ENCODE results near the gene SERPINI2.

Gene SERPINI2

GRCh38 chr3:167473863-167474262 is at the start of gene SERPINI2:
SERPINI2 (minus strand) TSS chr3:167474042; CDS start chr3:167471834, 2,208 bp downstream.
- no peak for DNase-seq (ENCODE audit: low read depth in 1 of 2, low spot score in 1 of 2)

- no peak for DNase-seq (ENCODE audit: low read depth in 1 of 2, low spot score in 1 of 2)
Measured at GRCh38 chr3:167521006-167521355, 47.1 kb upstream of the SERPINI2 start.

DNA sequence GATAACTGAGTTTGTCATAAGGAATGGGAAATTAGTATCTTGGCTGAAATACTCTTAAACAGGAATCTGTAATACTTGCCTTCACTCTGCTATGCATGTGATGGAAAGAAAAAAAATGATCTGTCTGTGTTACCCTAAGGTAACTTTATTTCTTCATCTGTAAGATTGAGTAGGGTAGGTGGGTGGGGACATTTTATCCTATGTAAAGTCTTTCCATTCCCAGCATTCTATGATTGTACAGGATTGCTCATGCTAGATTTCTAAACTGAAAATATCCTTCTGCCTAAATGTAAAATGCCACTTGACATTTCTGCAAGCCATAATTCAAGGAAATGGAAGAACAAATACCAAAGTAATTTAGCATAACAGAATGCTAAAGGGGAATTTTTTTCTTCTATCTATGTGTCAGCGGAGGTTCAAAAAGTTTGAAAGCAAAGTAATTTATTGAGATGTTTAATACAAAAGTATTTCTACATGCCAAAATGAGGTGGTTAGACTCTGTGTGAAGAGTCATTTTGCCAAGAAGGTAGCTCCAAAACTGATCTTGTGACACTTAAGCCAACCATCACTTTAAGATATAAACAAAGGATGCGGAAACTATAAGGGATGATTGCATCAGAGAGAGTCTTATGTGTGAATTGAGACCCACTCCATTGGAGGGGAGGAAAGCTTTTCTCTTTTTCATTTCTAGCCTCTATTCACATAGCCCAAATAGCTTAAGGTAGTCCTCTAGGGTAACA is 46.6 kb upstream of the SERPINI2 start:
- DNase-seq (ENCODE audit: low read depth in 1 of 2, low spot score in 1 of 2) = no peak

- no peak for DNase-seq (ENCODE audit: low read depth in 1 of 2, low spot score in 1 of 2)
Measured at GRCh38 chr3:167507954-167508353, 34.1 kb upstream of the SERPINI2 start.

- no peak for DNase-seq (ENCODE audit: low read depth in 1 of 2, low spot score in 1 of 2)
Measured at GRCh38 chr3:167502401-167502800, 28.6 kb upstream of the SERPINI2 start.

DNA sequence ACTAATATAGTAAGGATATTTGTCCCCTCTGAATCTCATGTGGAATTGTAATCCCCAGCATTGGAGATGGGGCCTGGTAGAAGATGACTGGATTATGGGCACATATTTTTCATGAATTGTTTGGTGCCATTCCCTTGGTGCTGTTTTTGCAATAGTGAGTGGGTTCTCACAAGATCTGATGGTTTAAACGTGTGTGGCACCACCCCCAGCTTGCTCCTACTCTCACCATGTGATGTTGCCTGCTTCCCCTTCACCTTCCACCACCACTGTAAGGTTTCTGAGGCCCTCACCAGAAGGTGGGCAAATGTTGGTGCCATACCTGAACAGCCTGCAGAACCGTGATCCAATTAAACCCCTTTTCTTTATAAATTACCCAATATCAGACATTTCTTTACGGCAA is 28.1 kb upstream of the SERPINI2 start:
- DNase-seq (ENCODE audit: low read depth in 1 of 2, low spot score in 1 of 2) = no peak

DNA sequence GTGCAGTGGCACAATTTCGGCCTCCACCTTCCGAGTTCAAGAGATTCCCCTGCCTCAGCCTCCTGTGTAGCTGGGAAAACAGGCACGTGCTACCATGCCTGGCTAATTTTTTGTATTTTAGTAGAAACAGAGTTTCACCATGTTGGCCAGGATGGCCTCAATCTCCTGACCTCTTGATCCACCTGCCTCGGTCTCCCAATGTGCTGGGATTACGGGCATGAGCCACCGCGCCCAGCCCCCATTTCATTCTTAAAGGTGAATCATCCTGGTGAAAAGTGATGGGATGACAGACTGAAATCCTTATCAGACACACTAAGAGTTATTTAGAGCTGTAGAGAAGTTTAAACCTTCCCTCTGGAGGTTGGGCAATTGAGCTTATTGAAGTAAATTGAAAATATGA is 24.1 kb upstream of the SERPINI2 start:
- no peak for DNase-seq (ENCODE audit: low read depth in 1 of 2, low spot score in 1 of 2)

GRCh38 chr3:167493244-167493643 is 19.4 kb upstream of the SERPINI2 start:
- DNase-seq (ENCODE audit: low read depth in 1 of 2, low spot score in 1 of 2) = no peak

DNA sequence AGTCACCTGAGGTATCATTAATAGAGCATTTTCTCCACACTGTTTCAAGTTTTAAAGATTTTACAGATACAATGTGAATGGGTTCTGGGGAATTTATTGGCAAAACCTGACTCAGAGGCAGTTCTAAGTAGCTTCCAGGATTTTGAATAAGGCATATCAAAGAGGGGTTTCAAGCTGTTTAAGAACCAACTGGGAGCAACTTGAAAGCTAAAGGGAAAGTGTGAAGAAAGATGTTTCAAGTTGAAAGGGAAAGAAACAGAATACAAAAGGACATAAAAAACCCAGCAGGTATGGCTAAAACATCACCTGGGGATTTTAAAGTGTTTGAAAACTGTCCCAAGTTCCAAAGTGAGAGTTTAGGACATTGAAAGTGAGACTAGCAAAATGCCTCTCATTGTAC is 17.8 kb upstream of the SERPINI2 start:
- DNase-seq (ENCODE audit: low read depth in 1 of 2, low spot score in 1 of 2) = no peak

- DNase-seq (ENCODE audit: low read depth in 1 of 2, low spot score in 1 of 2) = no peak
Measured at GRCh38 chr3:167489571-167489970, 15.7 kb upstream of the SERPINI2 start.

DNA sequence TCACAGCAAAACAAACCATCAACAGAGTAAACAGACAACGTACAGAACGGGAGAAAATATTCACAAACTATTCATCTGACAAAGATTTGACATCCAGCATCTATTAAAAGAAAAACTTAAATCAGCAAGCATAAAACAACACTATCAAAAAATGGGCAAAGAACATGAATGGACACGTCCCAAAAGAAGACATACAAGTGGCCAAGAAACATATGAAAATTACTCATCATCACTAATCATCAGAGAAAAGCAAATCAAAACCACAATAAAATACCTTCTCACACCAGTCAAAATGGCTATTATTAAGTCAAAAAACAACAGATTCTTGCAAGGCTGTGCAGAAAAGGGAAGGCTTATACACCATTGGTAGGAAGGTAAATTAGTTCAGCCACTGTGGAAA is 13.7 kb upstream of the SERPINI2 start:
- DNase-seq (ENCODE audit: low read depth in 1 of 2, low spot score in 1 of 2) = no peak

DNA sequence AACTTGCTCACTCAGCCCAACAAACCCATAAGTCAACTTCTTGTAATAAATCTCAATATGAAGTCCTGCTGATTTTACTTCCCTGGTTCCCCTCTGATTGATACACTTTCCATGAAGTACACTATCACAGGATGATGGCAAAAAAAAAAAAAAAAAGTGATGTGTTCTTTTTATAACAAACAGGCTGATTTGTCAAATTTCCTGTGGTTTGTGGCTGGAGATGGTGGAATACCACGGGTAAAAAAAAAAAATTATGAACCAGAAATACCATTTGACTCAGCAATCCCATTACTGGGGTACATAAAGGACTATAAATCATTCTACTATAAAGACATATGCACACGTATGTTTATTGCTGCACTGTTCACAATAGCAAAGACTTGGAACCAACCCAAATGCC is 10.7 kb upstream of the SERPINI2 start:
- DNase-seq (ENCODE audit: low read depth in 1 of 2, low spot score in 1 of 2) = no peak

- DNase-seq (ENCODE audit: low read depth in 1 of 2, low spot score in 1 of 2) = no peak
Measured at GRCh38 chr3:167483708-167484475, 10.1 kb upstream of the SERPINI2 start.

- no peak for DNase-seq (ENCODE audit: low read depth in 1 of 2, low spot score in 1 of 2)
Measured at GRCh38 chr3:167481164-167481563, 7.3 kb upstream of the SERPINI2 start.

DNA sequence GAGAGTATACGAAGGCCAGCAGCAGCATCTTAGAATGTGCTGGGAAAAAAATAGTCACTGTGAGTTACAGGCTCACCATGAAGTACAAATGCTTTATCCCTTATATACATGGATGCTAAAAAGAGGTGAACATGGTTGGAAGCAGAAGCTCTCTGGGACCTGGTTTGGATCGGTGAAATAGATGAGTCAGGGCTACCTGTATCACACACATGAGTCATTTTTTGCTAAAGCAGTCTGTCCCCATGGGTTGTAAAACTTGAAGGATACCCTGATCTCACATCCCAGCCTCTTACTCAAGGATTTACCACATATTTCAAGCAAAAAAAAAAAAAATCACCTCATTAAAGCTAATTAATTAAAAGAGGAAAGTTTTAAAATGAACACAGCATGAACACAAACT is 6.9 kb upstream of the SERPINI2 start:
- no peak for DNase-seq (ENCODE audit: low read depth in 1 of 2, low spot score in 1 of 2)

DNA sequence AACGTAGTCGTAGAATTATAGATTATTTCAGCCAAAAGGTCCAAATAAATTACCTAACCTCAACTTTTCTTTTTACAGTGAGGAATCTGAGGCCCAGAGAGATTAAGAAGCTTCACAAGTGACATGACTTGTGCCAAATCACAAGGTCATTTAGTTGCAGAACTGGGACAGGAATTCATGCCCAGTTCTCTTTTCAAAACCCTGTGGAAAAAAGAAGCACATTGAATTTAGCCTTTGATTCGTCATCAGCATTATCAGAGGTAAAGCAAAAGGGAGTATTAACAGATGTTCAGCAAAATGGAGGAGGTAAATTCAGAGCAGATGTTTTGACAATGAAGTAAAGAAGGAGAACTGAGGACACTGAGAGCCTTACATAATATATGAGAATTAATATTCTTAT is 4.5 kb downstream of the SERPINI2 start:
- no peak for DNase-seq (ENCODE audit: low read depth in 1 of 2, low spot score in 1 of 2)

DNA sequence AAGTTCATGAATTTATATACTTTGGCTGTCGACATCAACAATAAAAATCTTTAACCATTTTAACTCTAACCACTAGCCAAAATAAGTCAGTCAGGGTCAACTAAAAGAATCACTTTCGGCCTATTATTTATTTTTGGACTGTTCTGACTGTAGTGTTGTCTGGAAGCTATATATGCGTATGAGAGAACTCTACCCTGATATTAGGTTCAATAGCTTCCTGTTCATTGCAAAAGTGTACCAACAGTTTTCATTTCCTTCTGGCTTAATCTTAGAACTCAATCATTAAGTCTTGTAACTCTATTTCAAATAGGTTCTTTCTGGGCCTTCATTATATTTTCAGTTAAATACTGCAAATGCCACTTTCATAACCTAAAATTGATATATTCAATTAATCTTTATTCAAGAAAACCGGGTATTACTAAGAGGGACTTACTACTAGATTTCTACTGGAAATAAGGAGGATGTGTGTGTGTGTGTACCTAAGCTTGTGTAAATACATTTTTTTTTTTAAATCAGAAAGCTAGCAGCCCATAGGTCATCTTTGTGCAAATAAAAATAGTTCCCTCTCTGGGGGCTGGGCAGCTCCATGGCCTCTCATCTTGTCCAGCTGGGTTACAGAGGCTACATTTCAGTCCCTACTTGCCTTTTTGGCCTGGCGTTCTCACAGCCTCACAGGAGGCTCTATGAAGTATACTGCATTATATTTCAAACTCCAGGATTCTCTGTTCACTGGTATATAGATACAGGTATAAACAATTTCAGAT is 5.8 kb downstream of the SERPINI2 start:
- no peak for DNase-seq (ENCODE audit: low read depth in 1 of 2, low spot score in 1 of 2)

- no peak for DNase-seq (ENCODE audit: low read depth in 1 of 2, low spot score in 1 of 2)
Measured at GRCh38 chr3:167466966-167467365, 6.9 kb downstream of the SERPINI2 start.

- no peak for DNase-seq (ENCODE audit: low read depth in 1 of 2, low spot score in 1 of 2)
Measured at GRCh38 chr3:167456157-167456799, 17.6 kb downstream of the SERPINI2 start.

GRCh38 chr3:167453815-167454214 is 20.0 kb downstream of the SERPINI2 start:
- DNase-seq (ENCODE audit: low read depth in 1 of 2, low spot score in 1 of 2) = no peak

DNA sequence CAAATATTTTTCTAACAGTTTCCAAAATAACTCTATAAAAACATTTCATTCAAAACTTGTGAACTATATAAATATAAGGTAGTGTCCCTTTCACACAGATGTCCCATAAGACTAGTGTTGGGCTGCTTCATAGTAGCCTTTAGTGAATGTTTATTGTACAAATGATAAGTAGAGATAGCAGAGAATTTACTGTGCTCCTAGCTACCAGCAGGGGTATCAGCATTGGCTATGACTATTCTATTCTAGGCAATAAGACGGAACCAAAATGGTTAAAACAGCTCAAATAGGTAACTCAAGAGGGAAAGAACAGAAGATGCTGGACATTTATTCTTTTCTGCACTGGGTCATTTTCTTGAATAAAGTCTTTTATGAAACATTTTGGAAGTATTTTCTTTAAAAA is 22.6 kb downstream of the SERPINI2 start:
- no peak for DNase-seq (ENCODE audit: low read depth in 1 of 2, low spot score in 1 of 2)

- DNase-seq (ENCODE audit: low read depth in 1 of 2, low spot score in 1 of 2) = no peak
Measured at GRCh38 chr3:167450675-167451074, 23.2 kb downstream of the SERPINI2 start.
